DMS53 (cell line): Measurements from ENCODE around the gene IDUA.
"Not testable (repeated sequence)": the region's sequence is repeated elsewhere in the genome, so short reads cannot be mapped to it uniquely, and the experiment has no call there.

ENCODE experiments used
- DNase-seq: peaks from one replicate; lab custom pipeline; 2025; lab: John Stamatoyannopoulos, UW

The IDUA gene

GRCh38 chr4:986879-987623 lies at the start of gene IDUA:
Gene IDUA, plus strand, starts transcription at chr4:987044. Its CDS starts 41 bp downstream, at chr4:987085.
- peak; percentile 87 for DNase-seq

- DNase-seq: not testable (repeated sequence)
These were observed 47.3 kb upstream of the IDUA start for GRCh38 chr4:939508-939907.

GRCh38 chr4:945274-946102 lies 41.4 kb upstream of the IDUA start:
- no peak for DNase-seq

- DNase-seq: no peak
These were observed 40.8 kb upstream of the IDUA start for GRCh38 chr4:946103-946450.

- DNase-seq: no peak
These were observed 40.0 kb upstream of the IDUA start for GRCh38 chr4:946517-947471.

GRCh38 chr4:947491-947971 lies 39.3 kb upstream of the IDUA start:
- no peak for DNase-seq

- DNase-seq: no peak
These were observed 38.5 kb upstream of the IDUA start for GRCh38 chr4:948101-948935.

- no peak for DNase-seq
These were observed 37.9 kb upstream of the IDUA start for GRCh38 chr4:948936-949300.

- no peak for DNase-seq
These were observed 37.2 kb upstream of the IDUA start for GRCh38 chr4:949656-950055.

GRCh38 chr4:950136-951020 lies 36.5 kb upstream of the IDUA start:
- DNase-seq: no peak

- DNase-seq: no peak
These were observed 35.7 kb upstream of the IDUA start for GRCh38 chr4:951186-951585.

GRCh38 chr4:951594-952468 lies 35.0 kb upstream of the IDUA start:
- no peak for DNase-seq

GRCh38 chr4:952881-953573 lies 33.8 kb upstream of the IDUA start:
- no peak for DNase-seq

- DNase-seq: no peak
These were observed 33.3 kb upstream of the IDUA start for GRCh38 chr4:953574-953915.

GRCh38 chr4:954211-955020 lies 32.4 kb upstream of the IDUA start:
- no peak for DNase-seq

GRCh38 chr4:955161-955921 lies 31.5 kb upstream of the IDUA start:
- no peak for DNase-seq

GRCh38 chr4:955931-956381 lies 30.9 kb upstream of the IDUA start:
- DNase-seq: no peak
